ENCODE data around the gene LINC01488. TPM values are rescaled to one million over a fixed set of nuclear protein-coding genes. Genes with fewer than 3 reads are reported as not detected.

Gene LINC01488
- total and polyA plus RNA-seq, 9 of the 15 experiments (the other 6 are each of a cell fraction or from before 2014, with no cell fraction given), result not detected

DNA sequence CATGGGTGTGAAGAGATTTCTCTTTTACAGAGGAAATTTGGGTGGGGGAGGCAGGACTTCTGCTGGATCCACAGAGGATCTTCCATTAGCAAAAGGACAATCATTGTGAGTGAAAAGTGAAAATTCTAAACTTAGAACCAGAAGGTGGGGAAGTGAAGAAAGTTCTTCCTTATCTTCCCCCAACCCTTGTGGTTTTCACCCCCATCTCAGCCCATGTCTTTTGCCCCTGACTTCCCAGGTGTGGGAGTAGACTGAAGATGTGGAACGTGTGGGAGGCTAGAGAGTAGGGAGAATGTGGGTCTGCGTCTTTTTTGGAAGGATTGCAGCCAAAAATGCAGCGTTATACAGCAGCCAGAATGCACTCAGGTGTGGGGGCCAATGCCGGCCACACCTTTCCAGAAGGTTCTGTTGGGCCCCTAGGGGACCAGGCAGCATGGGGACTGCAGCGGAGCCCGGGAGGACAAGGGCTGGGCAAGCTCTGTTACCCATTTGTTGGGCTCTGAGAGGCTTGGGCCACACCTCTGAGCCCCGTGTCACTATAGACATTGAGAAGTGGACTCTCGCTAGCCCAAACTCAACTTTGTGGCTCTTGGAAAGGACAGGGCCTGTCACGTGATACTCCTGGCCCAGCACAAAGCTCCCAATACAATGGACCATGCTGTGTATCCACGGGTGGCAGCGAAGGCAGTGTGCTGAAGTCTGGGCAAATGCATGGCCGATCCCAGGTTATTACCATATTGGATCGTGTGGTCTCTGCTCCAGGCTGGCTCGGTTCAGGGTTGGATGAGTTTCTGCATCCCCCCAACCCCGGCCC is 32.8 kb upstream of the LINC01488 start (continued):
- peak; percentile 17 for TF ChIP-seq TAF1 (IDR thresholded peaks at IDR 0.05; ENCODE audit: control insufficient read depth, extremely low read depth, insufficient read depth, low read length, severe bottlenecking)
- TF ChIP-seq, protein P1, sequence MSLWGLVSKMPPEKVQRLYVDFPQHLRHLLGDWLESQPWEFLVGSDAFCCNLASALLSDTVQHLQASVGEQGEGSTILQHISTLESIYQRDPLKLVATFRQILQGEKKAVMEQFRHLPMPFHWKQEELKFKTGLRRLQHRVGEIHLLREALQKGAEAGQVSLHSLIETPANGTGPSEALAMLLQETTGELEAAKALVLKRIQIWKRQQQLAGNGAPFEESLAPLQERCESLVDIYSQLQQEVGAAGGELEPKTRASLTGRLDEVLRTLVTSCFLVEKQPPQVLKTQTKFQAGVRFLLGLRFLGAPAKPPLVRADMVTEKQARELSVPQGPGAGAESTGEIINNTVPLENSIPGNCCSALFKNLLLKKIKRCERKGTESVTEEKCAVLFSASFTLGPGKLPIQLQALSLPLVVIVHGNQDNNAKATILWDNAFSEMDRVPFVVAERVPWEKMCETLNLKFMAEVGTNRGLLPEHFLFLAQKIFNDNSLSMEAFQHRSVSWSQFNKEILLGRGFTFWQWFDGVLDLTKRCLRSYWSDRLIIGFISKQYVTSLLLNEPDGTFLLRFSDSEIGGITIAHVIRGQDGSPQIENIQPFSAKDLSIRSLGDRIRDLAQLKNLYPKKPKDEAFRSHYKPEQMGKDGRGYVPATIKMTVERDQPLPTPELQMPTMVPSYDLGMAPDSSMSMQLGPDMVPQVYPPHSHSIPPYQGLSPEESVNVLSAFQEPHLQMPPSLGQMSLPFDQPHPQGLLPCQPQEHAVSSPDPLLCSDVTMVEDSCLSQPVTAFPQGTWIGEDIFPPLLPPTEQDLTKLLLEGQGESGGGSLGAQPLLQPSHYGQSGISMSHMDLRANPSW (CRISPR knock-in tag; IDR thresholded peaks at IDR 0.05), result no peak
- no peak for TF ChIP-seq GABPB1 (CRISPR knock-in tag; IDR thresholded peaks at IDR 0.05)
- TF ChIP-seq, protein P2, sequence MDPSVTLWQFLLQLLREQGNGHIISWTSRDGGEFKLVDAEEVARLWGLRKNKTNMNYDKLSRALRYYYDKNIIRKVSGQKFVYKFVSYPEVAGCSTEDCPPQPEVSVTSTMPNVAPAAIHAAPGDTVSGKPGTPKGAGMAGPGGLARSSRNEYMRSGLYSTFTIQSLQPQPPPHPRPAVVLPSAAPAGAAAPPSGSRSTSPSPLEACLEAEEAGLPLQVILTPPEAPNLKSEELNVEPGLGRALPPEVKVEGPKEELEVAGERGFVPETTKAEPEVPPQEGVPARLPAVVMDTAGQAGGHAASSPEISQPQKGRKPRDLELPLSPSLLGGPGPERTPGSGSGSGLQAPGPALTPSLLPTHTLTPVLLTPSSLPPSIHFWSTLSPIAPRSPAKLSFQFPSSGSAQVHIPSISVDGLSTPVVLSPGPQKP (CRISPR knock-in tag; IDR thresholded peaks at IDR 0.05), result no peak
- no peak for TF ChIP-seq ASH1L (IDR thresholded peaks at IDR 0.05; ENCODE audit: borderline replicate concordance, low read depth, partially characterized antibody)
- peak; percentile 51; the same call in 1 of the 2 replicates for TF ChIP-seq JUND (IDR thresholded peaks at IDR 0.05; ENCODE audit: borderline replicate concordance, low read depth, low read length)
- no peak; the same call in 2 of the 3 replicates for TF ChIP-seq JUND (tag; IDR thresholded peaks at IDR 0.05; ENCODE audit: borderline replicate concordance, low read depth, low read length)
- no peak for TF ChIP-seq TARDBP (IDR thresholded peaks at IDR 0.05)
- no peak for TF ChIP-seq EWSR1 (IDR thresholded peaks at IDR 0.05; ENCODE audit: borderline replicate concordance, low read depth, partially characterized antibody)
- TF ChIP-seq RCOR1 (IDR thresholded peaks at IDR 0.05; ENCODE audit: borderline replicate concordance in 1 of 2, low read depth in 2 of 2, low read length in 2 of 2), result peak in 1 of 2 experiments; percentile 75; a peak in 1 of 4 replicates
- no peak for TF ChIP-seq TGIF2 (CRISPR knock-in tag; IDR thresholded peaks at IDR 0.05)
- no peak for TF ChIP-seq POLR3G (IDR thresholded peaks at IDR 0.05; ENCODE audit: extremely low read depth, insufficient read length, insufficient replicate concordance)
- TF ChIP-seq PHTF2 (CRISPR knock-in tag; IDR thresholded peaks at IDR 0.05), result no peak
- TF ChIP-seq ZBTB1 (CRISPR knock-in tag; IDR thresholded peaks at IDR 0.05; ENCODE audit: borderline replicate concordance, low read depth), result no peak
- peak; percentile 69 for TF ChIP-seq ARID1B (IDR thresholded peaks at IDR 0.05)
- TF ChIP-seq TCF7 (IDR thresholded peaks at IDR 0.05; ENCODE audit: borderline replicate concordance), result no peak
- TF ChIP-seq CTBP1 (IDR thresholded peaks at IDR 0.05; ENCODE audit: borderline replicate concordance), result peak; percentile 56; the same call in 1 of the 2 replicates
- TF ChIP-seq HDAC1 (IDR thresholded peaks at IDR 0.05), result 0 out of 4 replicates have a peak, but pooled peaks of 1 of the 2 experiments have one; percentile 55
- TF ChIP-seq RBFOX2 (IDR thresholded peaks at IDR 0.05; ENCODE audit: low read depth, low read length), result no peak
- TF ChIP-seq MBD2 (IDR thresholded peaks at IDR 0.05; ENCODE audit: borderline replicate concordance, low read depth), result 0 out of 2 replicates have a peak, but pooled peaks have one; percentile 53
- TF ChIP-seq TCF3 (CRISPR knock-in tag; IDR thresholded peaks at IDR 0.05), result peak; percentile 65
- TF ChIP-seq PYGO2 (tag; IDR thresholded peaks at IDR 0.05), result no peak
- TF ChIP-seq, protein P3, sequence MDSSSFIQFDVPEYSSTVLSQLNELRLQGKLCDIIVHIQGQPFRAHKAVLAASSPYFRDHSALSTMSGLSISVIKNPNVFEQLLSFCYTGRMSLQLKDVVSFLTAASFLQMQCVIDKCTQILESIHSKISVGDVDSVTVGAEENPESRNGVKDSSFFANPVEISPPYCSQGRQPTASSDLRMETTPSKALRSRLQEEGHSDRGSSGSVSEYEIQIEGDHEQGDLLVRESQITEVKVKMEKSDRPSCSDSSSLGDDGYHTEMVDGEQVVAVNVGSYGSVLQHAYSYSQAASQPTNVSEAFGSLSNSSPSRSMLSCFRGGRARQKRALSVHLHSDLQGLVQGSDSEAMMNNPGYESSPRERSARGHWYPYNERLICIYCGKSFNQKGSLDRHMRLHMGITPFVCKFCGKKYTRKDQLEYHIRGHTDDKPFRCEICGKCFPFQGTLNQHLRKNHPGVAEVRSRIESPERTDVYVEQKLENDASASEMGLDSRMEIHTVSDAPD (CRISPR knock-in tag; IDR thresholded peaks at IDR 0.05), result no peak
- no peak for TF ChIP-seq DACH1 (IDR thresholded peaks at IDR 0.05; ENCODE audit: partially characterized antibody)

All from K562 (cell line).